GM21381 (cell line): Measurements from ENCODE around the gene CCDC93.
"Not testable (repeated sequence)": the region's sequence is repeated elsewhere in the genome, so short reads cannot be mapped to it uniquely, and the experiment has no call there.

Experiments
- ATAC-seq: cut with Tn5 transposase; IDR thresholded peaks from one replicate; pipeline ENCODE4 v1.9.1; 2021; ENCODE audit warnings: mild to moderate bottlenecking, moderate library complexity; ENCODE audit not compliant: unreplicated experiment

The CCDC93 gene

DNA sequence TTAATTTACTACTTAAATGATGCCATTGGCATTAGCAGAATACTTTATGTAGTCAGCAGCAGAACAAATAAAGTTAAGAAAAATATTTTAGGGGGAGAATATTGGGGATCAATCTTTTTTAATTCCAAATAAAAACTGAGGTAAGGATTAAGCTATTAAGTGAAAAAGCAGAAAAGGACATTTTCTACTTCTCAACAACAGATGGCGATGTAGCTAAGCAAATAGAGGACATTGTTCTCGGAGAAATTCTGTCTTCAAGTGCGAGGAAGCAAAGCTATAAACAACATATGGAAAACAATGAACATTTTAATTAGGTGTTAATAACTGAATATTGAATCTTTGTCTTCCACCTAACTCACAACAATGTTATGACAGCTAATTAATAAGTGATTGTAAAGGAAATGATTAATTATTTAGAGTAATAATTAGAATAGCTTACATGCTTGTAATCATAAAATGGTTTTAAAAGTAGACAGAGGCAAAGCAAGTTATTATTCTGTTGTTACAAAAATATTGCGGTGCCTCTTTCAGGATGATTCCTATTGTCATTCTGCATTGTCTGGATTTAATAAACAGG lies 32.9 kb upstream of the CCDC93 start:
- ATAC-seq = no peak

- no peak for ATAC-seq
These were observed 31.4 kb upstream of the CCDC93 start for GRCh38 chr2:118045286-118045685.

GRCh38 chr2:118044854-118045253 lies 31.0 kb upstream of the CCDC93 start:
- ATAC-seq = no peak

DNA sequence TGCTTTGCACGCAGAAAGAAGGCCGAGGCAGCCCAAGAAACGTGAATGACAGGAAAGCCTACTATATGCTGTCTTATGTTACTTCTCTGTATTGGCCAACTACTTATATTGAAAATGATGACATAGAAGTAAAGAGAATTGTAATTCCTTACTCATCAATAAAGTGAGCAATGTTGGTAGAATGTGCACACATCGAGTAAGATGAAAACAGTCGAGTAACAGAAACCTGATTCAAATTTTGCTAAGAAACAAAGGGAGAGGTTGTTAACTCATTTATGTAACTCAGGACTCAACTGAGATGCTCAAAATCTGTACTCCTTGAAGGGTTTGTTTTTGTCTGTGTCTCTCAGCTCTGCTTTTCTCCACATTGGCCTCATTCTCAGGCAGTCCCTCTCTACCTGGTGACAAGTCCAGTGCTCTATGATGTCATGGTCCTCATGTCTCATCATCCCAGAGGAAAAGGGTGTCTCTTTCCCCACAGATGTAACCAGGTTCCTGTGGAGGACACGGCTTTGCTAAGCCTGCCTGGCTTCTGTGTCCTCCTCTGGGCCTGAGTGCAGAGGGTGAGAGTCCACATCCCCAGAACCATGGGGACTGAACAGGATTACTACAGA lies 30.3 kb upstream of the CCDC93 start:
- ATAC-seq = no peak

DNA sequence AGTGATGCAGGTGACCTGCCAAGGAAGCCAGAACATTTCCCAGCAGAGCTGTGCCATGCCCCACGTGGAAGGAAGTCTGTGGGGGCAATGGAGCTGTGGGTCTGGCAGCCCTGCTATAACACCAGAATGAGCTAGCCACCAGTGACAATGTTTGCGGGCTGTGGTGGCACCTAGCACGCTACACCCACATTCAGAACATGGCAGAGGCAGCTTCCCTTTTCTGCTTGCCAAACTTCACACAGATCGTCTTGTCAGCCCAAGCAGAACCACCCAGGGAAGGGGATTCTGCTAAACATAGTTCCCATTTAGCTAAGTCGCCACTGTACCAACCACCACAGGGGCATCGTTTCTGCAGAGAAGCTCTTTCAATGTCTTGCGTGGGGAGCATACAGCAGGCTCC lies 27.0 kb upstream of the CCDC93 start:
- ATAC-seq = no peak

DNA sequence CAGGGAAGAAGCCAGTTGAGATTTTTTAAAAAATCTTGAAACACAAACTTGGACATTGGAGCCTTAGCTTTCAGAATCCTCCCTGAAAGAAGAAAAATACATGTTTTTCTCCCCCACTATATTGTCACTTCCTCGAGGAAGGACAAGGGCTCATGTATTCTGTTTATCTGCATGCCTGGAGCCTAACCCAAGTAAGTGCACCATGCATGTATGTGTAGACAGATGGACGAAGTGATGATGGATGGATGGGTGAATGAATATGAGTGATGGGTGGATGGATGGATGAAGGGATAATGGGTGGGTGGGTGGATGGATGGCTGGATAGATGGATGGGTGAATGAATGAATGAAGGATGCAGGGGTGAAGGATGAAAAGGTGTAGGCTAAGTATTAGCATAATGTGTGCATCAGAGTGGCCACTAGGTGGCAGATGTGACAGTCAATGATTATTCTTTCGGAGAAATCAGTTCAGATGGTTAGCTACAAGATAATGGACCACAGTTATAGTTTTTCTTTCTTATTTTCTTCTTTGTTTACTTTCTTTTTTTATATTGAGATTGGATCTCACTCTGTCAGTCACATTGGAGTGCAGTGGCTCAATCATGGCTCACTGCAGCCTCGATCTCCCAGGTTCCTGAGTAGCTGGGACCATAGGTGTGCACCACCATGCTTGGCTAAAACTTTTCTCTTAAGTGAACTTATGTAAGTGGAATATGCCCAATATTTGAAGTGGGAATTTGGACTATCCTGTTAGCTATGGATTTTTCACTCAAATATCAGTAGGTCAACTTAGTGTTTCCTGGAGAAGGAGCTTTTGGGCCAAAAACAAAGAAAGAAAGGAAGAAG lies 18.5 kb upstream of the CCDC93 start:
- ATAC-seq = peak; percentile 80

- ATAC-seq = no peak
These were observed 17.7 kb upstream of the CCDC93 start for GRCh38 chr2:118031566-118031965.

DNA sequence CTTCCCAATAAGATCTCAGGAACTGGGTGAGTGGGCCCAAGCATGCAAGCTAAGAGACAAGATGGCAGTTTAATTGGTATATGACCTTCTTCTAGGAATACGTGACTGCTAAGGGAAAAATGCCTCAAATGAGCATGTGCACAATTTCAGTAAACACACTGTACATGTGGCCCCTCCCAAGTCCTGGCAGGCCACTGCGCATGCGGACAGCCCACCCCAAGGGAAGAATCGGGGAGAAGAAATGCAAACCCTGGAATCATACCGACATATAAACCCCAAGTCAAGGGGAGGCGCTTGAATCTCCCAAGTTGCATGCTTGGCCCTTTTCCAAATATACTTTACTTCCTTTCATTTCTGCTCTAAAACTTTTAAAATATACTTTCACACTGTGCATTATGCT lies 15.2 kb upstream of the CCDC93 start:
- ATAC-seq = no peak

DNA sequence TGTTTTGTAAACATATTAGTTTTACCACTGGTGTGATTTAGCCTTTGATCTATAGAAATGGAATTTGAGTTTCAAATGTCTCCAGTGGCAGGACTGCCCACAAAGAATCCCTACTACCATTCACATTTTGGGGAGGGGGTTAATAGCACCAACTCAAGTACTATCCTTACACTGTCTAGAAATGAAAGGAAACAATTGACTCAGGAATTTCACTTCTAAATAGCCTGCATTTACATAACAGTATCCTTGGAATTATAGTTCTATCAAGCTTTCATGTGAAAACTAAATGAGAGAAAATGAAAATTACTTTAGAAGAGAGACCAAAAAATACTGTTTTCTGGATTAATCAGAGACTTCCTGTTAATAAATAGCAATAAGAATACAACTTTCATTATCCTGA lies 7.5 kb upstream of the CCDC93 start:
- ATAC-seq = no peak

DNA sequence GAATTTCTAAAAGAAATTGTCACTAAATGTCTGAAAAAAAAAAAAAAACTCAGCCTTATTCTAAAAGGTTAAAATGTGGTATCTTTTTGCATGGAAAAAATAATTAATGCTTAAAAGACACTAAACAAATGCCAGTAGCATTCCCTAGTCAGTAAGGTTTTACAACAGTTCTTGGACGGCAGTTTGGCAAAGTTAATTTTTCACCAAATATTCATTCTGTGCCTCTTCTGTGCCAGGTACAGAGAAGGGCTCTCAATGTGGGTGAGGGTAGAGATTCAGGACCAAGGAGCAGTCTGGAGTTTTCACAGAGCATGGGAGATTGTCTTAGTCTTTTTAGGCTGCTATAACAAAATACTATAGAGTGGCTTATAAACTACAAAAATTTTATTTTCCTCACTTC lies 6.0 kb upstream of the CCDC93 start:
- ATAC-seq = no peak

DNA sequence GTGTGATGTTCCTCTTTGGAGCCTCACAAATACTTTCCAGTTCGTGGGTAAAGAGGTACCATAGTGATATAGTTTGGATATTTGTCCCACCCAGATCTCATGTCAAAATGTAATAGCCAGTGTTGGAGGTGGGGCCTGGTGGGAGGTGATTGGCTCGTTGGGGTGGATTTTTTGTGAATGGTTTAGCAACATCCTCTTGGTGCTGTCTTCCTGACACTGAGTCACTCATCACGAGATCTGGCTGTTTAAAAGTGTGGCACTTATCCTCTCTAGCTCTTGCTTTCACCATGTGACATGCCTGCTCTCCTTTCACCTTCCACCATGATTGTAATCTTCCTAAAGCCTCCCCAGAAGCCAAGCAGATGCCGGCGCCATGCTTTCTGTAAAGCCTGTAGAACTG lies 3.0 kb upstream of the CCDC93 start:
- no peak for ATAC-seq

GRCh38 chr2:118015761-118016160 lies 1.9 kb upstream of the CCDC93 start:
- not testable (repeated sequence) for ATAC-seq

DNA sequence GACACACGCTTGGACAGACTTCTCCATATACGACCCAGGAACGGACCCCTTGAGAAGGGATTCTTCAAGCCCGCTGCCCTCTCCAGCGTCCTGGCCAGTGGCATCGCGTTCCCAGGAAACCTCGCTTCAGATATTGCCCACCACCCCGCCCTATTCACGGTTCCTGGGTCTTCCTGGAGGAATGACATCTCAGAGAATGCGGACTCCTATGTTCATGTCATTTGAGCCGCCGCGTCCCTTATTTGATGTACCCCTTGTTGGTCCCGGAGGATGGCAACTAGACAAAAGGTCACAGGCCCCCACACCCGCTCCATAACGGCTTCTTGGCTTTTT lies 588 bp upstream of the CCDC93 start:
- no peak for ATAC-seq

DNA sequence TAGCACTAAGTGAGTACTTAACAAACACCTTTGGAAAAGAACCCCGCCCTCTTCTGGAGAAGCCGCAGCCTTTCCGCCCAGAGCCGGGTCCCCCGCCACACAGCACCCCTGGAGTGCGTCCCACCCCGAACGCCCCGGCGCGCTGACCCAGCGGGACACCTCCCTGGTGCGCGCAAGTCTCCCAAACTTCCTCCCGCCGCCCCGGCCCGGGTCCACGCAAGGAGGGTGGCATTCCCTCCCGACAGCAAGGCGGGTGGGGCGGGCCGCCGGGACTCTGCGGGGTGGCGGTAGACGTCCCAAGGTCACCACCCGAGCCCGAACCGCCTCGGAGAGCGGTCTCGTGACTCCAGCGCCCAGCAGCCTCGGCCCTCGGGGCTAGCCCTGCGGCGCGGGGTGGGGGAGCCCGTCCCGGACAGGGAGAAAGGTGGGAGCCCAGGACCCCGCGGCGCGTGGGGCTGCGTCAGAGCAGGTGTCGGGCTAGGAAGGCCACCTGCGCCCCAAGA lies 598 bp downstream of the CCDC93 start:
- peak; percentile 33 for ATAC-seq

DNA sequence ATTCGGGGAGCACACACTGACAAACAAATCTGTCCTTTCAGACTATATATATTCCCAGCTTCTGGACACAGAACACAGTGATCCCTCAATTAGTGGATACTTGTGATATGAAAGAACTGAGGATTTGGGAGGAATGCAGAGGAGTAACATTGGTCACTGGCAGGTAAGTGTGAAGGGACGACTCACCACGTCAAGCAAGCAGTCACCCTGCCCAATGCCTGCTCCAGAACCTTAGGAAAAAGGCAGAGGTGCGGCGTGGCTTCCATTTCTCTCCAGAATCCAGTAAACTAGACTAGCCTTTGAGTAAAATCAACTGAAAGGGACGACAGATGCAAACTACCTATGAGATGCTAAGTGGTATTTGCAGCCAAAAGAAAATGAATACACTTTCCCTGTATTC lies 1.1 kb downstream of the CCDC93 start:
- ATAC-seq = no peak

DNA sequence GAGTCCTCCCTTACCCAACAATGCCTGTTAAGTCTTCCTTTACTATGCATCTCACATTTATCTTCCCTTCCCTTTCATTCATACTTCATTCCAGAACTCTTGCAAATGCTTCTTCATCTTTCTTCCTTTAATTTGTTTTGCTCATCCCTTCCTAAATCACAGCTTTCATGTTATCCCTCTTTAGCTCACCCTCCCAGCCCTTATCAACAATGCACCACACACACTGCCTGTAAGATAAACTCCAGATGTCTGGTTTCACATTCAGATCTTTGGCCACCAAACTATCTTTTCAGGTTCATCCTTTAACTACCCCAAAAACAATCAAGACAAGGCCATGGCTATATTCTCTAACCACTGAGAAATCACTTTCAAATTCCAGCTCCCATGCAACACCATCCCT lies 3.4 kb downstream of the CCDC93 start:
- no peak for ATAC-seq

DNA sequence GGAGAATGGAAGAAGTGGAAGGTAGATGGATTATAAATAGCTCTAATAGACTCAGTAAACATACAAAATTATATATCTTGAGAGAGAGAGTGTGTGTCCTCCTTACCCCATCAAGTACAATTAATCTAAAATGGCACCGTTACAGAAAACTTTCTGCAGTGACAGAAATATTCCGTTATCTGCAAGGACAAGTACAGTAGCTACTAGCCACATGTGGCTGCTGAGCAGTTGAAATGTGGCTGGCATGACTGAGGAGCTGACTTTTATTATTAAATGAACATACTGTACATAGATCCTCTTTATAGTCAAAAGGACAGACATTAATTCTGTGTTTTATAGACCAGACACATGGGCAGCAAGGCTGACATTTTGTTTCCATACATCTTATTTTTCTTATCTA lies 7.0 kb downstream of the CCDC93 start:
- ATAC-seq = no peak

- ATAC-seq = no peak
These were observed 7.5 kb downstream of the CCDC93 start for GRCh38 chr2:118006326-118006725.

GRCh38 chr2:118003396-118003824 lies 10.5 kb downstream of the CCDC93 start:
- peak; percentile 99 for ATAC-seq

DNA sequence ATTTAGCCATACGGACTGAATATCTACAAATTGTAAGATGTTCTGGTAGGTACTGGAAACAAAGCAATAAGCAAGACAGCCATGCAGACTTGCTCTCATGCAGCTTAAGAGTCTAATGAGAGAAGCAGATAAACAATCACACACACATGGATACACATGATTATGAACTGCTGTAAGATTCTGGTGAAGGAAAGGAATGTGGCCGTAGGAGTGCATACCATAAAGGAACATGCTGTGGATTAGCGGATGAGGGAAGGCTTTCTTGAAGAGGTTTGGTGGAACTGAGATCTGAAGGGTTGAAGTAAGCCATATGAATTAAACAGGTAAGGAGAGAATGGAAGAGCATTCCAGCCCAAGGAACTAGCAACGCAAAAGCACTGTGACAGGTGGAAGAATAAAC lies 13.8 kb downstream of the CCDC93 start:
- no peak for ATAC-seq

DNA sequence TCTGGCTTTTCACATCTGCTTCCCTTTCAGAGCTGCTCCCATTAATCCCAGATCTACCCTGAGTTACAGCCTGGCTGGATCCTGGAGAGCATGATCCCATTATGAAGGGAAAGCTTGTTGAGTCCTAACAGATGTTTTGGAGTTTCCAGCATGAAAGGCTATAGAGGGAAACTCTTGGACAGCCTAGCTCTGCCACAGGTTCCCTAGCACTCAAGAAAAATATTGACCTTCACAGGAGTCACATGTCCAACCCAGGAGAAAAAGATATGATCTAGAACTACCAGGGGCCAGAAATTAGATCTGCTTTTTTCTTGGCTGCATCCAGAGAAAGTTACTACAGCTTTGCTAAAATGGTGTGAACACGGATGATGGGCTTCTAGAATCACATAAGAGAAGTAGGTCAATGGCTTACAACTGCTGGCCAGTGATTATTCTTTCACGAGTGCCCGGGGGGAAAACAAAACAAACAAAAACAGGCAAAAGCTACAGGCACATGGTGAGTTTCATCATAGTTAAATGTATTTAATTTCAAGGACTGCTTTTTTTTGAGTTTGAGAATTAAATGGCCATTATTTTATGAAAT lies 15.9 kb downstream of the CCDC93 start:
- no peak for ATAC-seq

DNA sequence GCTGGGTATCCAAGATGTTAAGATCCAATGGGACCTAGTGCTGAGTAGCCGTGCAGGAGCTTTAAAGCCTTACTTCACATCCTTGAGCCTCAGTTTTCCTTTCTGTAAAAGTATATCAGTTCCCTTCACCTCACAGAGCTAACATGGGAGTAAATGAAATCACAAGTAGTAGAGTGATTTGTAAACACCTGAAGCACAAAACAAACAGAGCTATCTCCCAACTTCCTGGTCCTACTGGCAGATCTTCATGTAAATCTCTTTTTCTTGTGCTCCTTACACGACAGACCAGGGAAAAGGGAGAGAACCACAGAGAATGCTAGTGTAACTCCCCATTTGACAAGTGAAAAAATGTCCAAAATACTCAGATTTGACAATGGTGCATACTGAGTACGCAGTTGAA lies 17.3 kb downstream of the CCDC93 start:
- no peak for ATAC-seq
